Spleen (tissue), 7 donors: ENCODE data around the gene VGLL4.

ENCODE experiments used
- POLR2A ChIP-seq, 3 donors: fragments of 450-650 bp; IDR thresholded peaks; one replicate each; pipeline ENCODE4 v1.5.1; 2017; ENCODE audit warnings: antibody characterized with exemption in 3 of 3, mild to moderate bottlenecking in 1 of 3
- POLR2AphosphoS5 ChIP-seq, 3 donors: sonication (generic); formaldehyde crosslinking; IDR thresholded peaks; one replicate each; pipeline ENCODE4 v1.5.1; 2017; ENCODE audit warnings: antibody characterized with exemption in 3 of 3
- TF ChIP-seq, protein P1 (sequence below), 11 experiments: fragments of 200-600 bp in 7 of 11; fragments of 450-650 bp in 4 of 11; sonication (generic) in 4 of 11; IDR thresholded peaks in 8 of 11; conservative IDR thresholded peaks in 3 of 11; 1 replicate in 7 of 11; 2 replicates in 4 of 11; pipeline versions ENCODE4 v1.4.0 to v1.8.0; 2016 to 2021; ENCODE audit warnings: antibody characterized with exemption in 11 of 11, inconsistent platforms in 4 of 11, mild to moderate bottlenecking in 1 of 11
- donor health status: DM: no; HTN: no; CAD: no; lungs with moderate emphysema.
- donor health status: DM: no; HTN: no; CAD: no.
- donor health status: DM: no; HTN: no; CAD: no.

GRCh38 chr3:11583235-11583634, 60.5 kb downstream of the VGLL4 start:
- TF ChIP-seq, protein P1, sequence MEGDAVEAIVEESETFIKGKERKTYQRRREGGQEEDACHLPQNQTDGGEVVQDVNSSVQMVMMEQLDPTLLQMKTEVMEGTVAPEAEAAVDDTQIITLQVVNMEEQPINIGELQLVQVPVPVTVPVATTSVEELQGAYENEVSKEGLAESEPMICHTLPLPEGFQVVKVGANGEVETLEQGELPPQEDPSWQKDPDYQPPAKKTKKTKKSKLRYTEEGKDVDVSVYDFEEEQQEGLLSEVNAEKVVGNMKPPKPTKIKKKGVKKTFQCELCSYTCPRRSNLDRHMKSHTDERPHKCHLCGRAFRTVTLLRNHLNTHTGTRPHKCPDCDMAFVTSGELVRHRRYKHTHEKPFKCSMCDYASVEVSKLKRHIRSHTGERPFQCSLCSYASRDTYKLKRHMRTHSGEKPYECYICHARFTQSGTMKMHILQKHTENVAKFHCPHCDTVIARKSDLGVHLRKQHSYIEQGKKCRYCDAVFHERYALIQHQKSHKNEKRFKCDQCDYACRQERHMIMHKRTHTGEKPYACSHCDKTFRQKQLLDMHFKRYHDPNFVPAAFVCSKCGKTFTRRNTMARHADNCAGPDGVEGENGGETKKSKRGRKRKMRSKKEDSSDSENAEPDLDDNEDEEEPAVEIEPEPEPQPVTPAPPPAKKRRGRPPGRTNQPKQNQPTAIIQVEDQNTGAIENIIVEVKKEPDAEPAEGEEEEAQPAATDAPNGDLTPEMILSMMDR (IDR thresholded peaks at IDR 0.05 in 8 of 11, conservative IDR thresholded peaks at IDR 0.05 in 3 of 11), result no peak
- no peak for TF ChIP-seq POLR2A (IDR thresholded peaks at IDR 0.05)
- no peak for TF ChIP-seq POLR2AphosphoS5 (IDR thresholded peaks at IDR 0.05)
